Measurements from ENCODE around the gene DACT1.

- TF ChIP-seq, protein P1, sequence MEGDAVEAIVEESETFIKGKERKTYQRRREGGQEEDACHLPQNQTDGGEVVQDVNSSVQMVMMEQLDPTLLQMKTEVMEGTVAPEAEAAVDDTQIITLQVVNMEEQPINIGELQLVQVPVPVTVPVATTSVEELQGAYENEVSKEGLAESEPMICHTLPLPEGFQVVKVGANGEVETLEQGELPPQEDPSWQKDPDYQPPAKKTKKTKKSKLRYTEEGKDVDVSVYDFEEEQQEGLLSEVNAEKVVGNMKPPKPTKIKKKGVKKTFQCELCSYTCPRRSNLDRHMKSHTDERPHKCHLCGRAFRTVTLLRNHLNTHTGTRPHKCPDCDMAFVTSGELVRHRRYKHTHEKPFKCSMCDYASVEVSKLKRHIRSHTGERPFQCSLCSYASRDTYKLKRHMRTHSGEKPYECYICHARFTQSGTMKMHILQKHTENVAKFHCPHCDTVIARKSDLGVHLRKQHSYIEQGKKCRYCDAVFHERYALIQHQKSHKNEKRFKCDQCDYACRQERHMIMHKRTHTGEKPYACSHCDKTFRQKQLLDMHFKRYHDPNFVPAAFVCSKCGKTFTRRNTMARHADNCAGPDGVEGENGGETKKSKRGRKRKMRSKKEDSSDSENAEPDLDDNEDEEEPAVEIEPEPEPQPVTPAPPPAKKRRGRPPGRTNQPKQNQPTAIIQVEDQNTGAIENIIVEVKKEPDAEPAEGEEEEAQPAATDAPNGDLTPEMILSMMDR (IDR thresholded peaks at IDR 0.05; ENCODE audit: insufficient read depth, low read length), result no peak
- TF ChIP-seq GABPA (IDR thresholded peaks at IDR 0.05; ENCODE audit: low read depth), result no peak
Observed at GRCh38 chr14:58646479-58646878, 8.7 kb downstream of the DACT1 start.
